Astrocyte of the spinal cord (primary cell): ENCODE data around the gene USP31.
A peak's percentile ranks its signal among the peaks of the same experiment; 100 is the strongest.

Experiments used
- DNase-seq: peaks from one replicate; pipeline ENCODE4 v3.0.0; 2011; ENCODE audit warnings: low read depth, low spot score
- H3K4me3 ChIP-seq: 2 replicates; pipeline ENCODE4 v1.5.1; 2011; ENCODE audit warnings: low read depth, mild to moderate bottlenecking, low read length, moderate library complexity
- CTCF ChIP-seq: IDR thresholded peaks from 2 replicates; pipeline ENCODE4 v1.5.1; 2012; ENCODE audit warnings: low read depth, mild to moderate bottlenecking, low read length, inconsistent platforms
- in situ Hi-C: cut with HindIII; loops from 2 replicates; pipeline ENCODE4 v1.10.0; 2017; ENCODE audit warnings: low sequenced_read_pairs

USP31 gene

GRCh38 chr16:23186171-23186570, 36.9 kb upstream of the USP31 start:
- no peak for TF ChIP-seq CTCF
- H3K4me3 ChIP-seq: no peak overlapping the region
- no peak for DNase-seq
- in situ Hi-C loops: no loop called here

- DNase-seq: no peak
- TF ChIP-seq CTCF: no peak
- H3K4me3 ChIP-seq: no peak overlapping the region
- in situ Hi-C loops: no loop called here
Observed at GRCh38 chr16:23185656-23186055, 36.4 kb upstream of the USP31 start.

GRCh38 chr16:23183543-23183862, 34.3 kb upstream of the USP31 start:
- in situ Hi-C loops: no loop called here
- no peak for TF ChIP-seq CTCF
- DNase-seq: no peak
- H3K4me3 ChIP-seq: no peak overlapping the region

GRCh38 chr16:23182679-23183542, 33.7 kb upstream of the USP31 start, which contains the start of gene SCNN1G:
Gene SCNN1G (plus strand): TSS chr16:23182745. CDS start chr16:23186272, 3,527 bp downstream.
- DNase-seq: no peak
- no peak for TF ChIP-seq CTCF
- in situ Hi-C loops: no loop called here
- H3K4me3 ChIP-seq: no peak within 1 kb of the TSS

GRCh38 chr16:23182206-23182678, 33.0 kb upstream of the USP31 start:
- DNase-seq: peak; percentile 41
- in situ Hi-C loops: no loop called here
- no peak overlapping the region for H3K4me3 ChIP-seq
- TF ChIP-seq CTCF: peak; percentile 75

- no peak overlapping the region for H3K4me3 ChIP-seq
- no peak for TF ChIP-seq CTCF
- in situ Hi-C loops: no loop called here
- no peak for DNase-seq
Observed at GRCh38 chr16:23181506-23181905, 32.3 kb upstream of the USP31 start.
